ENCODE measurements around the gene DCTN4. TPM values are rescaled to one million over a fixed set of nuclear protein-coding genes. Genes with fewer than 3 reads are reported as not detected.

The DCTN4 gene
- total and polyA plus RNA-seq, 2 of the 4 experiments (the other 2 are of a cell fraction), result 28.1 to 50.2 TPM

- no peak for TF ChIP-seq NFE2L2 (IDR thresholded peaks at IDR 0.05; ENCODE audit: low read depth, low read length)
- no peak for TF ChIP-seq RAD21 (IDR thresholded peaks at IDR 0.05; ENCODE audit: low read length)
- TF ChIP-seq, protein P1, sequence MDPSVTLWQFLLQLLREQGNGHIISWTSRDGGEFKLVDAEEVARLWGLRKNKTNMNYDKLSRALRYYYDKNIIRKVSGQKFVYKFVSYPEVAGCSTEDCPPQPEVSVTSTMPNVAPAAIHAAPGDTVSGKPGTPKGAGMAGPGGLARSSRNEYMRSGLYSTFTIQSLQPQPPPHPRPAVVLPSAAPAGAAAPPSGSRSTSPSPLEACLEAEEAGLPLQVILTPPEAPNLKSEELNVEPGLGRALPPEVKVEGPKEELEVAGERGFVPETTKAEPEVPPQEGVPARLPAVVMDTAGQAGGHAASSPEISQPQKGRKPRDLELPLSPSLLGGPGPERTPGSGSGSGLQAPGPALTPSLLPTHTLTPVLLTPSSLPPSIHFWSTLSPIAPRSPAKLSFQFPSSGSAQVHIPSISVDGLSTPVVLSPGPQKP (IDR thresholded peaks at IDR 0.05; ENCODE audit: borderline replicate concordance, low read depth, low read length), result no peak
- TF ChIP-seq POLR2A (IDR thresholded peaks at IDR 0.05; ENCODE audit: low read depth, low read length), result no peak
- no peak for TF ChIP-seq CHD1 (IDR thresholded peaks at IDR 0.05; ENCODE audit: low read depth, low read length)
- no peak for TF ChIP-seq RCOR1 (IDR thresholded peaks at IDR 0.05; ENCODE audit: insufficient replicate concordance, low read length)
- TF ChIP-seq, protein P2, sequence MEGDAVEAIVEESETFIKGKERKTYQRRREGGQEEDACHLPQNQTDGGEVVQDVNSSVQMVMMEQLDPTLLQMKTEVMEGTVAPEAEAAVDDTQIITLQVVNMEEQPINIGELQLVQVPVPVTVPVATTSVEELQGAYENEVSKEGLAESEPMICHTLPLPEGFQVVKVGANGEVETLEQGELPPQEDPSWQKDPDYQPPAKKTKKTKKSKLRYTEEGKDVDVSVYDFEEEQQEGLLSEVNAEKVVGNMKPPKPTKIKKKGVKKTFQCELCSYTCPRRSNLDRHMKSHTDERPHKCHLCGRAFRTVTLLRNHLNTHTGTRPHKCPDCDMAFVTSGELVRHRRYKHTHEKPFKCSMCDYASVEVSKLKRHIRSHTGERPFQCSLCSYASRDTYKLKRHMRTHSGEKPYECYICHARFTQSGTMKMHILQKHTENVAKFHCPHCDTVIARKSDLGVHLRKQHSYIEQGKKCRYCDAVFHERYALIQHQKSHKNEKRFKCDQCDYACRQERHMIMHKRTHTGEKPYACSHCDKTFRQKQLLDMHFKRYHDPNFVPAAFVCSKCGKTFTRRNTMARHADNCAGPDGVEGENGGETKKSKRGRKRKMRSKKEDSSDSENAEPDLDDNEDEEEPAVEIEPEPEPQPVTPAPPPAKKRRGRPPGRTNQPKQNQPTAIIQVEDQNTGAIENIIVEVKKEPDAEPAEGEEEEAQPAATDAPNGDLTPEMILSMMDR (conservative IDR thresholded peaks at IDR 0.05; ENCODE audit: low read depth, low read length), result no peak
- TF ChIP-seq RFX5 (IDR thresholded peaks at IDR 0.05; ENCODE audit: low read depth, low read length), result no peak
- no peak for TF ChIP-seq BHLHE40 (IDR thresholded peaks at IDR 0.05; ENCODE audit: low read depth, low read length)
- TF ChIP-seq FOS (IDR thresholded peaks at IDR 0.05; ENCODE audit: low read depth, low read length), result no peak
- TF ChIP-seq USF2 (IDR thresholded peaks at IDR 0.05; ENCODE audit: low read depth, low read length), result no peak
- TF ChIP-seq MAZ (IDR thresholded peaks at IDR 0.05; ENCODE audit: borderline replicate concordance, low read depth, low read length), result no peak
- TF ChIP-seq SMC3 (IDR thresholded peaks at IDR 0.05; ENCODE audit: low read depth, low read length), result no peak
- TF ChIP-seq MAFK (IDR thresholded peaks at IDR 0.05; ENCODE audit: low read depth, low read length), result no peak
- H3K36me3 ChIP-seq (ENCODE audit: control insufficient read depth, insufficient read depth, low read length), result peaks cover 32% of the 10 kb centered on the region
Measured at GRCh38 chr5:150734579-150735384, 24.0 kb downstream of the DCTN4 start.

More at GRCh38 chr5:150734579-150735384, 24.0 kb downstream of the DCTN4 start:
- Histone ChIP-seq H2BK5ac (ENCODE audit: low read depth, low read length, poor library complexity, severe bottlenecking) (no peak overlapping the region), H3K18ac (ENCODE audit: low read depth, low read length) (no peak overlapping the region), H3K4ac (ENCODE audit: low read depth, low read length) (no peak overlapping the region), H4K8ac (ENCODE audit: low read depth in 2 of 2, low read length in 2 of 2) (no peak overlapping the region), H2AK9ac (replicated peaks; ENCODE audit: low read depth, low read length, poor library complexity) (no peak overlapping the region), H3K9ac (ENCODE audit: low read depth, low read length) (no peak overlapping the region), H3K9me3 (ENCODE audit: control insufficient read depth, insufficient read depth, low read length) (peaks cover 4% of the 10 kb centered on the region; the same call in 1 of the 2 replicates), H3K27ac (ENCODE audit: insufficient read depth, low read length) (no peak overlapping the region), H2AK5ac (ENCODE audit: low read depth, low read length) (no peak overlapping the region), H2BK20ac (ENCODE audit: low read depth, low read length) (no peak overlapping the region), H2BK120ac (ENCODE audit: low read depth, low read length) (no peak overlapping the region), H3K23ac (ENCODE audit: low read depth, low read length) (no peak overlapping the region), H4K20me1 (ENCODE audit: insufficient read depth, low read length) (peaks cover 13% of the 10 kb centered on the region), H3K27me3 (ENCODE audit: control insufficient read depth, insufficient read depth, low read length) (no peaks in the 10 kb centered on the region), H2AFZ (replicated peaks; ENCODE audit: low read length, poor library complexity) (no peak overlapping the region), H4K5ac (ENCODE audit: low read depth, low read length) (no peak overlapping the region), H3K4me1 (ENCODE audit: control insufficient read depth, insufficient read depth, low read length) (no peaks in the 10 kb centered on the region), H4K91ac (ENCODE audit: insufficient read depth, low read depth, low read length) (no peak overlapping the region), H3K56ac (ENCODE audit: extremely low read depth, insufficient read depth, low read length) (no peak overlapping the region), H3K14ac (replicated peaks; ENCODE audit: low read depth, low read length) (no peak overlapping the region), H3K9me1 (ENCODE audit: insufficient read depth, low read length) (no peaks in the 10 kb centered on the region), H3K79me1 (ENCODE audit: low read depth in 1 of 2, low read length in 2 of 2) (peaks cover 26 to 28% of the 10 kb centered on the region in 2 experiments), H2BK15ac (ENCODE audit: low read depth, low read length) (no peak overlapping the region), H3K4me2 (ENCODE audit: low read depth, low read length) (no peak overlapping the region), H3K4me3 (ENCODE audit: insufficient read depth, low read depth, low read length) (no peak overlapping the region)
- intact Hi-C loops (cut with micrococcal nuclease) (loop anchor here (5.0 kb wide), 1 partner anchor 113 kb away; the partner anchor contains the start of gene IRGM), in situ Hi-C loops (cut with MboI; ENCODE audit: low sequenced_read_pairs) (no loop called here), dilution Hi-C loops (cut with HindIII; ENCODE audit: low sequenced_read_pairs, unreplicated experiment) (no loop called here)
- ChIA-PET CTCF (interaction anchor here (0.7 to 1.8 kb wide), 3 partner anchors 22 to 275 kb away, joined by 3 read pairs; partner anchors contain the start of gene DCTN4), POLR2A (ENCODE audit: unreplicated experiment) (no interaction called here)
- DNase-seq, result no peak
- no TSS peak for BruUV-seq (replicated peaks)
- 83% methylated on average over 3 of the region's 7 CpGs; no CpG with 5 or more reads in 1 of the 2 experiments for WGBS, 2 experiments (ENCODE audit: extremely low coverage in 2 of 2, insufficient read length in 1 of 2)
- ATAC-seq (ENCODE audit: low read depth), result no peak

Measured in IMR-90 (cell line).